ENCODE results near the gene B3GALT2.

The B3GALT2 gene

GRCh38 chr1:193219391-193219790 is 33.0 kb upstream of the B3GALT2 start:
- no peak overlapping the region for H3K27ac ChIP-seq
- ChIA-PET POLR2A (ENCODE audit: low non-redundant PET) (no interaction called here), CTCF (no interaction called here)
- DNase-seq (ENCODE audit: low spot score): no peak
- TF ChIP-seq CTCF (conservative IDR thresholded peaks at IDR 0.05; ENCODE audit: low read depth): no peak

GRCh38 chr1:193216920-193217319 is 30.5 kb upstream of the B3GALT2 start:
- ChIA-PET CTCF (no interaction called here), POLR2A (ENCODE audit: low non-redundant PET) (no interaction called here)
- DNase-seq (ENCODE audit: low spot score): no peak
- no peak overlapping the region for H3K27ac ChIP-seq
- TF ChIP-seq CTCF (conservative IDR thresholded peaks at IDR 0.05; ENCODE audit: low read depth): no peak

- ChIA-PET CTCF (no interaction called here), POLR2A (ENCODE audit: low non-redundant PET) (no interaction called here)
- DNase-seq (ENCODE audit: low spot score): no peak
- TF ChIP-seq CTCF (conservative IDR thresholded peaks at IDR 0.05; ENCODE audit: low read depth): no peak
- H3K27ac ChIP-seq: no peak overlapping the region
Observed at GRCh38 chr1:193213998-193214397, 27.6 kb upstream of the B3GALT2 start.

GRCh38 chr1:193212637-193213036 is 26.2 kb upstream of the B3GALT2 start:
- DNase-seq (ENCODE audit: low spot score): no peak
- ChIA-PET POLR2A (ENCODE audit: low non-redundant PET) (no interaction called here), CTCF (interaction anchor here (0.6 kb wide), 1 partner anchor 660 kb away, joined by 4 read pairs; no protein-coding TSS in a partner anchor)
- no peak overlapping the region for H3K27ac ChIP-seq
- no peak for TF ChIP-seq CTCF (conservative IDR thresholded peaks at IDR 0.05; ENCODE audit: low read depth)

- no peak for TF ChIP-seq CTCF (conservative IDR thresholded peaks at IDR 0.05; ENCODE audit: low read depth)
- CTCF ChIA-PET: interaction anchor here (0.6 kb wide), 1 partner anchor 349 kb away, joined by 3 read pairs; no protein-coding TSS in a partner anchor
- POLR2A ChIA-PET (ENCODE audit: low non-redundant PET): no interaction called here
- DNase-seq (ENCODE audit: low spot score): peak; percentile 90
- no peak overlapping the region for H3K27ac ChIP-seq
Observed at GRCh38 chr1:193211539-193211938, 25.1 kb upstream of the B3GALT2 start.

- H3K27ac ChIP-seq: no peak overlapping the region
- TF ChIP-seq CTCF (conservative IDR thresholded peaks at IDR 0.05; ENCODE audit: low read depth): no peak
- POLR2A ChIA-PET (ENCODE audit: low non-redundant PET): no interaction called here
Observed at GRCh38 chr1:193210996-193211395, 24.6 kb upstream of the B3GALT2 start.

GRCh38 chr1:193201021-193201420 is 14.6 kb upstream of the B3GALT2 start:
- no peak overlapping the region for H3K27ac ChIP-seq
- DNase-seq (ENCODE audit: low spot score): no peak
- POLR2A ChIA-PET (ENCODE audit: low non-redundant PET): no interaction called here
- CTCF ChIA-PET: interaction anchor here (0.5 to 0.7 kb wide), 2 partner anchors 21 to 911 kb away, joined by 3 to 4 read pairs; no protein-coding TSS in a partner anchor
- no peak for TF ChIP-seq CTCF (conservative IDR thresholded peaks at IDR 0.05; ENCODE audit: low read depth)

More at GRCh38 chr1:193210996-193211395, 24.6 kb upstream of the B3GALT2 start:
- DNase-seq (ENCODE audit: low spot score): no peak
- CTCF ChIA-PET: no interaction called here
